Upper lobe of left lung (tissue), 6 donors: ENCODE data around the gene MIB2. TPM values are rescaled to one million over a fixed set of nuclear protein-coding genes. Genes with fewer than 3 reads are reported as not detected.

Experiments used
- ATAC-seq, 2 donors: fragments of 200-7000 bp; cut with Tn5 transposase; one replicate each; pipeline ENCODE4 v1.9.1; 2022; ENCODE audit warnings: mild to moderate bottlenecking in 2 of 2, moderate library complexity in 2 of 2; ENCODE audit not compliant: low FRiP score in 2 of 2
- DNase-seq, 2 donors: peaks; one replicate each; pipeline ENCODE4 v3.0.0-alpha.2; 2019 to 2020
- H3K27ac ChIP-seq, 4 donors: fragments of 200-600 bp; sonication (generic); one replicate each; pipeline ENCODE4 v1.5.1; 2016 to 2019
- H3K27me3 ChIP-seq, 4 donors: fragments of 200-600 bp; sonication (generic); one replicate each; pipeline ENCODE4 v1.5.1; 2017 to 2019
- H3K36me3 ChIP-seq, 4 donors: fragments of 200-600 bp; sonication (generic); one replicate each; pipeline ENCODE4 v1.5.1; 2016 to 2019
- H3K4me1 ChIP-seq, 4 donors: fragments of 200-600 bp; sonication (generic); one replicate each; pipeline ENCODE4 v1.5.1; 2018 to 2019
- H3K4me3 ChIP-seq, 4 donors: fragments of 200-600 bp; sonication (generic); one replicate each; pipeline ENCODE4 v1.5.1; 2017 to 2019; ENCODE audit warnings: mild to moderate bottlenecking in 2 of 4, moderate library complexity in 1 of 4
- H3K9me3 ChIP-seq, 4 donors: fragments of 200-600 bp; sonication (generic); one replicate each; pipeline ENCODE4 v1.5.1; 2018 to 2019
- EP300 ChIP-seq, 4 donors: sonication (generic); formaldehyde crosslinking; IDR thresholded peaks; one replicate each; pipeline ENCODE4 v1.5.1; 2017; ENCODE audit warnings: antibody characterized with exemption in 4 of 4, control low read depth in 2 of 4
- POLR2A ChIP-seq, 4 donors: fragments of 450-650 bp; IDR thresholded peaks; one replicate each; pipeline ENCODE4 v1.5.1; 2016 to 2017; ENCODE audit warnings: antibody characterized with exemption in 4 of 4, mild to moderate bottlenecking in 2 of 4
- POLR2AphosphoS5 ChIP-seq, 2 donors: sonication (generic); formaldehyde crosslinking; IDR thresholded peaks; one replicate each; pipeline ENCODE4 v1.5.1; 2017; ENCODE audit warnings: antibody characterized with exemption in 2 of 2
- WGBS, 2 donors: methylation state at CpG; one replicate each; pipeline ENCODE4 v1.1.5; 2017 to 2018; 5-methylcytosine and 5-hydroxymethylcytosine counted together
- total RNA-seq, 6 donors: library from RNA; depleted of rRNA in 4 of 6; stranded (reverse); fragments of >200 nt in 4 of 6; gene quantifications; one replicate each; pipeline versions ENCODE4 v1.1.0 to v1.2.1, GENCODE V29; 2016 to 2021
- TF ChIP-seq, protein P1 (sequence below), 6 experiments: fragments of 450-650 bp in 4 of 6; fragments of 200-600 bp in 2 of 6; sonication (generic) in 2 of 6; IDR thresholded peaks; one replicate each; pipeline ENCODE4 v1.5.1; 2016 to 2019; ENCODE audit warnings: antibody characterized with exemption in 6 of 6
- donor health status: DM: no; HTN: no; CAD: no; lungs with moderate emphysema.
- donor health status: DM: no; HTN: yes; CAD: no; lungs with severe emphysema.

The MIB2 gene
- total RNA-seq, 6 donors from 2014 or later = 52.7 to 284 (median 84.7) TPM

DNA sequence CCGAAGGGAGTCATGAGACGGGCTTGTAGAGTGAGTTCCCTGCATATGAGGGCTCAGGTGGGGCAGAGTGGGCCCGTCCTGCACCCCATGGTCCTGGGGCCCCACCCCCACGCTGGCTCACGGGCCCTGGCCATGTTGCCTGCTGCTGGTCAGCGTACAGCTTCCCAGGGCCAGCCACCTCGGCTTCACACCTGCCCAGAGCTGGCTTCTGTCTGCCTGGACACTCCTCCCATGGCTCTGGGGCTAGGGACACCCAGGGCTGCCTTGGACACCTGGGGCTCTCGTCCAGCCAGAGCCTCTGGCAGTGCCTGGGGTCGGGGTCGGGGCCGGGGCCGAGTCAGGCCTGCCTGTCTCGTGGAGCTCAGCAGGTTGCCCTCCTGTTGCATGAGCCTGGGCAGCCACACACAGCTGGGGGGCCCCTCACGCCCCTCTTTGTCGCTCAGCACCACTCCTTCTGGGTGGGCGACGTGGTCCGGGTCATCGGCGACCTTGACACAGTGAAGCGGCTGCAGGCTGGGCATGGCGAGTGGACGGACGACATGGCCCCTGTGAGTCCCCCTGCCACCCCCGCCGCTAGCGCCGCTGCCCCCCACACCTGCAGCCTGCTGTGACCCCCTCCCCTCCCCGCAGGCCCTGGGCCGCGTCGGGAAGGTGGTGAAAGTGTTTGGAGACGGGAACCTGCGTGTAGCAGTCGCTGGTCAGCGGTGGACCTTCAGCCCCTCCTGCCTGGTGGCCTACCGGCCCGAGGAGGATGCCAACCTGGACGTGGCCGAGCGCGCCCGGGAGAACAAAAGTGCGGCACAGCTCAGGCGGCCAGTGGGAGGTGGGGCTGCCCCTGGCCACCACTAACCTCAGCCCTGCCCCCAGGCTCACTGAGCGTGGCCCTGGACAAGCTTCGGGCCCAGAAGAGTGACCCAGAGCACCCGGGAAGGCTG is 11.2 kb downstream of the MIB2 start:
- Histone ChIP-seq H3K4me1 (peaks cover 0 to 23% (median 10%) of the 10 kb centered on the region in 4 donors), H3K27me3 (peaks cover 0 to 25% (median 5%) of the 10 kb centered on the region in 4 donors), H3K4me3 (no peak overlapping the region), H3K36me3 (peaks cover 0 to 42% (median 9%) of the 10 kb centered on the region in 4 donors), H3K27ac (no peak overlapping the region), H3K9me3 (no peaks in the 10 kb centered on the region)
- DNase-seq = peak in 1 of 2 donors; percentile 84
- WGBS, 2 donors = 96 to 98% methylated on average over 27 to 42 of the region's 48 CpGs
- TF ChIP-seq EP300 (IDR thresholded peaks at IDR 0.05) (no peak), POLR2AphosphoS5 (IDR thresholded peaks at IDR 0.05) (no peak), POLR2A (IDR thresholded peaks at IDR 0.05) (no peak)
- TF ChIP-seq, protein P1, sequence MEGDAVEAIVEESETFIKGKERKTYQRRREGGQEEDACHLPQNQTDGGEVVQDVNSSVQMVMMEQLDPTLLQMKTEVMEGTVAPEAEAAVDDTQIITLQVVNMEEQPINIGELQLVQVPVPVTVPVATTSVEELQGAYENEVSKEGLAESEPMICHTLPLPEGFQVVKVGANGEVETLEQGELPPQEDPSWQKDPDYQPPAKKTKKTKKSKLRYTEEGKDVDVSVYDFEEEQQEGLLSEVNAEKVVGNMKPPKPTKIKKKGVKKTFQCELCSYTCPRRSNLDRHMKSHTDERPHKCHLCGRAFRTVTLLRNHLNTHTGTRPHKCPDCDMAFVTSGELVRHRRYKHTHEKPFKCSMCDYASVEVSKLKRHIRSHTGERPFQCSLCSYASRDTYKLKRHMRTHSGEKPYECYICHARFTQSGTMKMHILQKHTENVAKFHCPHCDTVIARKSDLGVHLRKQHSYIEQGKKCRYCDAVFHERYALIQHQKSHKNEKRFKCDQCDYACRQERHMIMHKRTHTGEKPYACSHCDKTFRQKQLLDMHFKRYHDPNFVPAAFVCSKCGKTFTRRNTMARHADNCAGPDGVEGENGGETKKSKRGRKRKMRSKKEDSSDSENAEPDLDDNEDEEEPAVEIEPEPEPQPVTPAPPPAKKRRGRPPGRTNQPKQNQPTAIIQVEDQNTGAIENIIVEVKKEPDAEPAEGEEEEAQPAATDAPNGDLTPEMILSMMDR (IDR thresholded peaks at IDR 0.05) = no peak
- no peak for ATAC-seq

DNA sequence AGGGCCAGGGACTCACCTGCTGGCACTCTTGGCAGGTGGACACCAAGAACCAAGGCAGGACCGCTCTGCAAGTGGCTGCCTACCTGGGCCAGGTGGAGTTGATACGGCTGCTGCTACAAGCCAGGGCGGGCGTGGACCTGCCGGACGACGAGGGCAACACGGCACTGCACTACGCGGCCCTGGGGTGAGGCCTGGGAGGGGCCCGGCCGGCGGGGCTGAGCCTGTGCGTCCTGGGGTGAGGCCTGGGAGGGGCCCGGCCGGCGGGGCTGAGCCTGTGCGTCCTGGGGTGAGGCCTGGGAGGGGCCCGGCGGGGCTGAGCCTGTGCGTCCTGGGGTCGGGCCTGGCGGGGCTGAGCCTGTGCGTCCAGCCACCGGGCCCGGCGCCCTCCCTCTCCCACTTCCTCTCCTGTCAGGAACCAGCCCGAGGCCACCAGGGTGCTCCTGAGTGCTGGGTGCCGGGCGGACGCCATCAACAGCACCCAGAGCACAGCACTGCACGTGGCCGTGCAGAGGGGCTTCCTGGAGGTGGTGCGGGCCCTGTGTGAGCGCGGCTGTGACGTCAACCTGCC is 12.0 kb downstream of the MIB2 start:
- ATAC-seq (no peak), DNase-seq (peak in 1 of 2 donors; percentile 82)
- TF ChIP-seq, protein P1 (IDR thresholded peaks at IDR 0.05) = no peak
- TF ChIP-seq POLR2A (IDR thresholded peaks at IDR 0.05) (no peak), POLR2AphosphoS5 (IDR thresholded peaks at IDR 0.05) (no peak), EP300 (IDR thresholded peaks at IDR 0.05) (no peak)
- Histone ChIP-seq H3K27ac (no peak overlapping the region), H3K4me3 (no peak overlapping the region), H3K27me3 (peaks cover 0 to 32% (median 13%) of the 10 kb centered on the region in 4 donors), H3K4me1 (peaks cover 7 to 32% (median 18%) of the 10 kb centered on the region in 4 donors), H3K9me3 (no peaks in the 10 kb centered on the region), H3K36me3 (peaks cover 0 to 42% (median 9%) of the 10 kb centered on the region in 4 donors)
- WGBS, 2 donors = 85 to 93% methylated on average over 13 to 19 of the region's 37 CpGs

DNA sequence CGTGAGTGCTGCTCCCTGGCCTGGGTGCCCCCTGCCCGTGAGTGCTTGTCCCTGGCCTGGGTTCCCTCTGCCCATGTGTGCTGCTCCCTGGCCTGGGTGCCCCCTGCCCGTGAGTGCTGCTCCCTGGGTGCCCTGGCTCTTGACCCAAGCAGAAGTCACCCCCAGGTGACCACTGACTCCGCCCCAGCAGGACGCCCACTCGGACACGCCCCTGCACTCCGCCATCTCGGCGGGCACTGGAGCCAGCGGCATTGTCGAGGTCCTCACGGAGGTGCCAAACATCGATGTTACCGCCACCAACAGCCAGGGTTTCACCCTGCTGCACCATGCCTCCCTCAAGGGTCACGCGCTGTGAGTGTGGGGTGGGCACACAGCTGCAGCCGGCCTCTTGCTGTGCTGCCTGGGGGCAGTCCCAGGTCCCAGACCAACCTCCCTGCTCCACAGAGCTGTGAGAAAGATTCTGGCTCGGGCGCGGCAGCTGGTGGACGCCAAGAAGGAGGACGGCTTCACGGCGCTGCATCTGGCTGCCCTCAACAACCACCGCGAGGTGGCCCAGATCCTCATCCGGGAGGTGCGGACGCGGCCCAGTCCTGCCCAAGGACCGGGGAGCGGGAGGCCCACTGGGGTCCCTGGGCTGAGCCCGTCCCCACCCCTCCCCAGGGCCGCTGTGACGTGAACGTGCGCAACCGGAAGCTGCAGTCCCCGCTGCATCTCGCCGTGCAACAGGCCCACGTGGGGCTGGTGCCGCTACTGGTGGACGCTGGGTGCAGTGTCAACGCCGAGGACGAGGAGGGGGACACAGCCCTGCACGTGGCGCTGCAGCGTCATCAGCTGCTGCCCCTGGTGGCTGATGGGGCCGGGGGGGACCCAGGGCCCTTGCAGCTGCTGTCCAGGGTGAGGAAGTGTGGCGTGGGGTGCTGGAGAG is 12.8 kb downstream of the MIB2 start:
- peaks cover 7 to 32% (median 18%) of the 10 kb centered on the region in 4 donors for H3K4me1 ChIP-seq
- H3K27ac ChIP-seq = no peak overlapping the region
- peaks cover 0 to 32% (median 13%) of the 10 kb centered on the region in 4 donors for H3K27me3 ChIP-seq
- TF ChIP-seq POLR2AphosphoS5 (IDR thresholded peaks at IDR 0.05) (no peak), EP300 (IDR thresholded peaks at IDR 0.05) (no peak), POLR2A (IDR thresholded peaks at IDR 0.05) (no peak)
- TF ChIP-seq, protein P1 (IDR thresholded peaks at IDR 0.05) = no peak
- 93 to 95% methylated on average over 11 to 33 of the region's 53 CpGs for WGBS, 2 donors
- DNase-seq = peak in 1 of 2 donors; percentile 85
- ATAC-seq = no peak
- H3K4me3 ChIP-seq = no peak overlapping the region
- H3K36me3 ChIP-seq = peaks cover 0 to 42% (median 9%) of the 10 kb centered on the region in 4 donors
- no peaks in the 10 kb centered on the region for H3K9me3 ChIP-seq

DNA sequence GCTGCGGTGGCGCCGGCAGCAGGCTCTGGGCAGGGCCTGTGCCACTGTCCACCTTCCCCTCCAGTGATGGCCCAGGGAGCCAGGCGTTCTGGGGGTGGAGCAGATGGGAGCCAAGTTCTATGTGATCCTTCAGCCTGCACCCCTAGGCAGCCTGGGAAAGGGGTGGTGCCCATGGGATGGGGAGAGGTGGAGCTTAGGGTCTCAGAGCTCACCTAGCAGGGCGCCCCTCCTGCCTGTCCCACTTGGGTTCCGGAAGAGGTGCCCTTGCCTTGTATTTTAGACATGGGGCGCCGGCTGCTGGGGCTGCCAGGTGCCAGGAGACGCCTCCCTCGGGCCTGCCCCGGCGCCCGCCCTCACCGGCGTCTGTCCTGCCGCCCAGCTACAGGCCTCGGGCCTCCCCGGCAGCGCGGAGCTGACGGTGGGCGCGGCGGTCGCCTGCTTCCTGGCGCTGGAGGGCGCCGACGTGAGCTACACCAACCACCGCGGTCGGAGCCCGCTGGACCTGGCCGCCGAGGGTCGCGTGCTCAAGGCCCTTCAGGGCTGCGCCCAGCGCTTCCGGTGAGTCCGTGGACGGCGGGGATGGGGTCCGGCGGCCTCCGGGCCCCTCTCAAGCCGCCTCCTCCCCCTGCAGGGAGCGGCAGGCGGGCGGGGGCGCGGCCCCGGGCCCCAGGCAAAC is 13.6 kb downstream of the MIB2 start:
- H3K27me3 ChIP-seq = peaks cover 0 to 32% (median 13%) of the 10 kb centered on the region in 4 donors
- WGBS, 2 donors = 60 to 80% methylated on average over 1 to 31 of the region's 53 CpGs
- no peak for ATAC-seq
- DNase-seq = peak in 1 of 2 donors; percentile 89
- H3K4me1 ChIP-seq = peaks cover 7 to 32% (median 18%) of the 10 kb centered on the region in 4 donors
- H3K9me3 ChIP-seq = no peaks in the 10 kb centered on the region
- TF ChIP-seq EP300 (IDR thresholded peaks at IDR 0.05) = no peak
- no peak for TF ChIP-seq POLR2AphosphoS5 (IDR thresholded peaks at IDR 0.05)
- TF ChIP-seq POLR2A (IDR thresholded peaks at IDR 0.05) = no peak
- TF ChIP-seq, protein P1 (IDR thresholded peaks at IDR 0.05) = no peak
- H3K36me3 ChIP-seq = peaks cover 0 to 41% (median 9%) of the 10 kb centered on the region in 4 donors
- peak overlapping the region in 3 of 4 donors; percentile 32 to 33 (median 32) for H3K4me3 ChIP-seq
- H3K27ac ChIP-seq = peak overlapping the region in 2 of 4 donors; percentile 7 to 88
